ENCODE data around the gene ZNF577. TPM values are rescaled to one million over a fixed set of nuclear protein-coding genes. Genes with fewer than 3 reads are reported as not detected.
A peak's percentile ranks its signal among the peaks of the same experiment; 100 is the strongest.

The ZNF577 gene
- total RNA-seq: 23.0 to 27.4 TPM (median 23.1 TPM) in 3 replicates

- H3K27ac Mint-ChIP-seq: peak within 1 kb of the TSS; percentile 100
- peak within 1 kb of the TSS; percentile 92 for H3K4me3 Mint-ChIP-seq
- H3K27me3 Mint-ChIP-seq (ENCODE audit: low read depth): no peaks in the 10 kb centered on the region
- peaks cover 6% of the 10 kb centered on the region for H3K4me1 Mint-ChIP-seq
- H3K36me3 Mint-ChIP-seq: peaks cover 55% of the 10 kb centered on the region
- peaks cover 60% of the 10 kb centered on the region for H3K9me3 Mint-ChIP-seq
- no peak for TF ChIP-seq CTCF (IDR thresholded peaks at IDR 0.05; ENCODE audit: unreplicated experiment)
- peak; percentile 70 to 86 for DNase-seq (ENCODE audit: low spot score in 2 of 2, unreplicated experiment in 2 of 2)
Observed at GRCh38 chr19:51887522-51888498, at the start of gene ZNF577. TSS of gene ZNF577 (minus strand) at chr19:51887951. CDS start at chr19:51880382, 7,569 bp downstream.

GRCh38 chr19:51931921-51932320, 44.2 kb upstream of the ZNF577 start:
- no peak overlapping the region for H3K4me3 Mint-ChIP-seq
- no peaks in the 10 kb centered on the region for H3K27me3 Mint-ChIP-seq (ENCODE audit: low read depth)
- no peak overlapping the region for H3K27ac Mint-ChIP-seq
- peaks cover 66% of the 10 kb centered on the region for H3K36me3 Mint-ChIP-seq
- no peak for DNase-seq (ENCODE audit: low spot score in 2 of 2, unreplicated experiment in 2 of 2)
- no peak for TF ChIP-seq CTCF (IDR thresholded peaks at IDR 0.05; ENCODE audit: unreplicated experiment)
- H3K4me1 Mint-ChIP-seq: peaks cover 14% of the 10 kb centered on the region
- H3K9me3 Mint-ChIP-seq: peaks cover 32% of the 10 kb centered on the region

- H3K36me3 Mint-ChIP-seq: peaks cover 32% of the 10 kb centered on the region
- H3K4me3 Mint-ChIP-seq: peak overlapping the region; percentile 99
- no peaks in the 10 kb centered on the region for H3K27me3 Mint-ChIP-seq (ENCODE audit: low read depth)
- peaks cover 43% of the 10 kb centered on the region for H3K9me3 Mint-ChIP-seq
- no peak for DNase-seq (ENCODE audit: low spot score in 2 of 2, unreplicated experiment in 2 of 2)
- peaks cover 16% of the 10 kb centered on the region for H3K4me1 Mint-ChIP-seq
- no peak for TF ChIP-seq CTCF (IDR thresholded peaks at IDR 0.05; ENCODE audit: unreplicated experiment)
- H3K27ac Mint-ChIP-seq: peak overlapping the region; percentile 99
Observed at GRCh38 chr19:51927859-51928258, 40.1 kb upstream of the ZNF577 start.

GRCh38 chr19:51926784-51927741, 39.3 kb upstream of the ZNF577 start, which contains the start of gene ZNF613:
TSS of gene ZNF613 (plus strand) at chr19:51927472. CDS start at chr19:51936221, 8,749 bp downstream.
- Mint-ChIP-seq H3K27ac (peak within 1 kb of the TSS; percentile 99), H3K4me1 (peaks cover 16% of the 10 kb centered on the region), H3K4me3 (peak within 1 kb of the TSS; percentile 99), H3K9me3 (peaks cover 47% of the 10 kb centered on the region), H3K36me3 (peaks cover 32% of the 10 kb centered on the region), H3K27me3 (ENCODE audit: low read depth) (no peaks in the 10 kb centered on the region)
- DNase-seq (ENCODE audit: low spot score in 2 of 2, unreplicated experiment in 2 of 2): peak; percentile 54 to 79
- TF ChIP-seq CTCF (IDR thresholded peaks at IDR 0.05; ENCODE audit: unreplicated experiment): no peak

GRCh38 chr19:51926426-51926783, 38.7 kb upstream of the ZNF577 start:
- Mint-ChIP-seq H3K27me3 (ENCODE audit: low read depth) (no peaks in the 10 kb centered on the region), H3K36me3 (peaks cover 30% of the 10 kb centered on the region), H3K4me1 (peaks cover 16% of the 10 kb centered on the region), H3K27ac (peak overlapping the region; percentile 99), H3K4me3 (peak overlapping the region; percentile 99), H3K9me3 (peaks cover 50% of the 10 kb centered on the region)
- DNase-seq (ENCODE audit: low spot score in 2 of 2, unreplicated experiment in 2 of 2): no peak
- no peak for TF ChIP-seq CTCF (IDR thresholded peaks at IDR 0.05; ENCODE audit: unreplicated experiment)
